HL-60 (cell line): ENCODE data around the gene KLF5.

Experiments
- CTCF ChIP-seq: IDR thresholded peaks from one replicate; pipeline ENCODE4 v1.5.1; 2011; ENCODE audit warnings: low read length, control low read depth, inconsistent platforms; ENCODE audit not compliant: insufficient read depth
- GABPA ChIP-seq: IDR thresholded peaks from 2 replicates; pipeline ENCODE4 v1.6.1; 2012; ENCODE audit warnings: low read depth
- POLR2AphosphoS5 ChIP-seq: IDR thresholded peaks from 2 replicates; pipeline ENCODE4 v1.6.1; 2012; ENCODE audit warnings: low read depth
- REST ChIP-seq: IDR thresholded peaks from 2 replicates; pipeline ENCODE4 v1.6.1; 2012; ENCODE audit warnings: low read depth; ENCODE audit not compliant: insufficient replicate concordance
- SPI1 ChIP-seq: IDR thresholded peaks from 2 replicates; pipeline ENCODE4 v1.6.1; 2012; ENCODE audit warnings: low read depth, mild to moderate bottlenecking, borderline replicate concordance

- TF ChIP-seq CTCF: no peak
- TF ChIP-seq REST: no peak
- TF ChIP-seq GABPA: no peak
- TF ChIP-seq POLR2AphosphoS5: no peak
- TF ChIP-seq SPI1: no peak
These were observed 51.2 kb downstream of the KLF5 start for GRCh38 chr13:73109969-73110368.
